Suppressor macrophage treated with lipopolysaccharide for 4 hours (primary cell): ENCODE data around the gene EPDR1.

Experiments
- DNase-seq: peaks from one replicate; pipeline ENCODE4 v3.0.0-alpha.2; 2020

The EPDR1 gene

DNA sequence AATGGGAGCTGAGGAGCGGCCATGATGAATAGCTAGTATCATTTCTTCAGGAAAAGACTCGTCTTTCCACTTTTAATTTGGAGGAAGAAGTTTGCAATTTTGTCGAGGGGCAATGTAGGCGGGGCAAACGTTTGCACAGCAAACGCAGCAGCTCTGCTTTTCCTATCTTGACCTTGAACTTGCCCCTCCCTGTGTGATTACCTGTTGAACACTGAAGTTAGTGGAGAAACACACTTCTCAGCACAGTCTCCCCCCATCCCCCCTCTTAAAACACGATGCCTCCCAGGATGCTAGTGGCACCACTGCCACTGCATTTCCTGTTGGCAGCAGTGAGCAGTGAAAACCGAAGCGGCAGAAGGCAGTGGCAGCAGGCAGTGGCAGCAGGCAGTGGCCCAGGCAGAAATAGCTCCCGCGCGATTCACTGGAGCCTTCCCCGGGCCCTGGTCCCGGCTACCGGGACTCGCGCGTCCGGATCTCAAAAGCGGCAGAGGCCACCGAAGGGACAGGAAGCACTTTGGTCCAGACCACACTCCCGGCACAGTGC is at the start of gene EPDR1:
Gene EPDR1 (plus strand): TSS at position 336 of the 544 bp plus-strand sequence. CDS start 300 bp downstream, outside the sequence.
- peak; percentile 72 for DNase-seq

DNA sequence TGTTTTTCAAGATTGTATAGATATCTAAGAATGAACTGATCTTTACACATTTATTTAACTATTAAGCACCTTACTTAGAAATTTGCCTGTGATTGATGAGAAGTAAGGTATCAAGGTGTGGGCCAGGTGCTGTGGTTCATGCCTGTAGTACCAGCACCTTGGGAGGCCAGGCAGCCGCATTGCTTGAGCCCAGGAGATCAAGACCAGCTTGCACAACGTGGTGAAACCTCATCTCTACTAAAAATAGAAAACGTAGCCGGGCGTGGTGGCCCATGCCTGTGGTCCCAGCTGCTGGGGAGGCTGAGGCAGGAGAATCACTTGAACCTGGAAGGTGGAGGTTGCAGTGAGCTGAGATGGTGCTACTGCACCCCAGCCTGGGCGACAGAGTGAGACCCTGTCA is 38.4 kb upstream of the EPDR1 start:
- DNase-seq = no peak

GRCh38 chr7:37893359-37893758 is 27.1 kb upstream of the EPDR1 start:
- DNase-seq = no peak

- DNase-seq = no peak
Measured at GRCh38 chr7:37894671-37895070, 25.8 kb upstream of the EPDR1 start.

DNA sequence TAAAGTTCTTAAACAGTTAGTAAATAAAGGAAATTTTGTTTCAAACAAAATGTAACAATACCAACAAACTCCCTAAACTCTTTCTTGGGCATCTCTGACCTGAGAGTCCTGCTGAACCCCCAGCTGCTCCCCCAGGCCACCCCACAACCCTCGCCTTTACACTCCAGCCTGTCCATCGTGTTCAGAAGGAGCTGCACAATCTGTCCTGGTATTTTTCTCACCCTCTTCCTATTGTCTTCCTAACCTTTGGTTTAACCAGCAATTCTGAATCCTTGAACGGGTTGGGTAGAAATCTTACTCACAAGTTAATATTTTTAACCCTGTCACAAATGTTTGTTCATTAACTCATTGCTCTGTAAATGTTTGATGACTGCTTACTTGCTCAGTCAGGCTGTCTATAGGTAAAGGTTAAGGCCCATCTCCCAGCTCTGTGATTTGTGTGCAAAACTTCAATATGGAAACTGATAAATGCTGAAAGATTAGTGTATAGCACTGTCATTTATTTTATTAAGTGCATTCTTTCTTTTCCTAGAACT is 20.7 kb upstream of the EPDR1 start:
- no peak for DNase-seq

GRCh38 chr7:37901236-37901827 is 19.1 kb upstream of the EPDR1 start:
- DNase-seq = peak; percentile 51

- DNase-seq = no peak
Measured at GRCh38 chr7:37901890-37902524, 18.4 kb upstream of the EPDR1 start.

- no peak for DNase-seq
Measured at GRCh38 chr7:37908221-37908788, 12.1 kb upstream of the EPDR1 start.

DNA sequence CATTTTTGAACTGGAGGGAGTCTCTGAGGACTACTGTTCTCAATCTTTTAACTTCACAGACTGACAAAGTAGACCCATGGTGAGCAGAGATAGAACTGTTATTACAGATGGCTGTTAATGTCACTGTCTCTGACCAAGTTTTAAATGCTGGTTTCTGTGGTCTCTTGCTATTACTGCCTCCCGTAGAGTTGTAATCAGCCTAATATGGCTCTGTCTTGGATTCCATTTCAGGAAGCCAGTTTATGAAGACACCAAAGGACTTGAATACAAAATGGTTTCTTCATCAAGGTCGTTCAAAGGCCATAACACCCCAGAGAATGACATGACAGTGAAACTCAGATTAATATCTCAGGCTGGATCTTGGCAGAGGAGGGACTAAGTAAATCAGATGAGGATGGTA is 7.7 kb upstream of the EPDR1 start:
- no peak for DNase-seq

DNA sequence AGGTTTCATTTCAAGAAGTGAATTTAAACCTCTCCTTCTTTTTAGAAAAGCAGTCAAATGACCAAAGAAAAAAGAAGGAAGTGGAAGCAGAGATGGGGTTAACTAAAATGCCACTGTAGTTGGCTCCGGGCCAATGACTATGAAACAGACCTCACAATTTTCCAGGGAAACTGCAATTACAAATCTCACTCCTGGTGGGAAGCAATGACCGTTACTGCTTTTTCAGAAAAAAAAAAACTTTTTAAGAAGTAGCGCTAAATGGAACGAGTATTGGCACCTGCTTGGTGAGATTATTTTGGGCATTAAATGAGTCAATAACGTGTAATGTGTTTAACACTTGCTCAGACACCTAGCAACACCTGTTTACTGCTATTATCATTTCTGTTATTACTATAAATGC is 5.0 kb upstream of the EPDR1 start:
- peak; percentile 83 for DNase-seq

DNA sequence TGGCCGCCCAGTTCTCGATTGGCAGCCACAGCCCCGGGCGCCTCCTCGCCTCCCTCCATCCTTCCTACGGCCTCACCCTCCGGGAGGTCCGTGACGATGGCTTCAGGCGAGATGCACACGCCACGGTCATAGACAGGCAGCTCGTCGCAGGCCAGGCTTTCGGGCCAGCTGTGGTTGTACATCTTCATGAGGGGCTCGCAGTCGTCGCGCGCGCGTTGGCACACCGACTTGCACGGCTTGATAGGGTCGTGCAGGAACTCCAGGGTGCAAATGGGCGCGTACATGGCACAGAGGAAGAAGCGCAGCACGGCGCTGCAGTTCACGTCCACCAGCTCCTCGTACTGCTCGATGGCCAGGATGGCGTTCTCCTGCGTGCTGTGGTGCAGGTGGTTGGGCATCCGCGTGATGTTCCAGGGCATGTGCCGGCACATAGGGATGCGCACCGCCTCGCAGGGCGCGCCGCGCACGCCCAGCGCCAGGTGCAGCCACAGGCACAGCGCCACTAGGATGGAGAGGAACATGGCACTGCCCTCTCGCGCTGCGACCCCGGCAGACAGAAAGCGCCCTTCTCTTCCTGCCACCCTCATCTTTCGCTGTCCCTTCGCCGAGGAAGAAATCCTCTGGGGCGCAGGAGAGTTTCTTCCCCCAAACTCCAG is 4.3 kb upstream of the EPDR1 start:
- peak; percentile 19 for DNase-seq

- DNase-seq = peak; percentile 75
Measured at GRCh38 chr7:37916673-37917660, 3.5 kb upstream of the EPDR1 start, which contains the start of gene SFRP4. Gene SFRP4, minus strand, starts transcription at chr7:37916817. Its CDS starts 280 bp downstream, at chr7:37916537.

DNA sequence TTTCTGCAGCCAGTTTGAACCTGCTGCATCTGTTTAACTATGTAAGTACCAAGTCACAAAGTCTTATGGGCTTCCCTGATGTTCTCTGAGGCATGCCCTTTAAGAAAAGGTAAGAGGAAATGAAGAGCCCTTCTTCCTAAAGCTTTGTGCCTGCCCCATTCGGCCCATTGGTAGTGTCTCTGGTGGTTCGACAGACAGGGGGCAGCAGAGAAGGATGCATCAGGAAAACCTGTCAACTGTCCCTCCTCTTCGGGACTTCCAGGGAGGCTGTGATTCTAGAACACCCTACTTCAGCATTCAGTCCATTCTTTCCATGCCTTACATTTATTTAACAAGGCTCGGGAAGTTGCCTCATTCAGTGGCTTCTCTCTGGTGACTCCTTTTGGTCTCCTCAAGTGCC is 1.9 kb upstream of the EPDR1 start:
- no peak for DNase-seq

- peak; percentile 47 for DNase-seq
Measured at GRCh38 chr7:37920849-37921805, 687 bp downstream of the EPDR1 start.

DNA sequence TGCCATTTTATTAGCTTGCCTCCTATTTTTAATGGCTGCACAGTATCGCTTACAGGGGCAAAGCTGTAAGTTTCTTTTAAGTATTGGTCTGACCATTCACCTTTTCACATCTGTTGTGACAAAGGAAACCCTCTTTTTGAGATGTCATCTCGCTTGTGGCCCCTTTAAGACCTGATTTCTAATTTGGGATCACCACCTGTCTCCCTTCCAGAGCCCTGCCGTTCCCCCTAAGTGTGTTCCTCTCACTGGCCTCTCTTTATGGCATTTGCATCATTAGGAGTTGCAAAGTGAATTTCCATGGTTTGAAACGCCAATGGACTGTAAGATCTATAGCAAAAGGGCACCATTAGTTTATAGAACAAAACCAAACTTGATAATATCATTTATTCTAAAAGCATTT is 1.4 kb downstream of the EPDR1 start:
- no peak for DNase-seq

DNA sequence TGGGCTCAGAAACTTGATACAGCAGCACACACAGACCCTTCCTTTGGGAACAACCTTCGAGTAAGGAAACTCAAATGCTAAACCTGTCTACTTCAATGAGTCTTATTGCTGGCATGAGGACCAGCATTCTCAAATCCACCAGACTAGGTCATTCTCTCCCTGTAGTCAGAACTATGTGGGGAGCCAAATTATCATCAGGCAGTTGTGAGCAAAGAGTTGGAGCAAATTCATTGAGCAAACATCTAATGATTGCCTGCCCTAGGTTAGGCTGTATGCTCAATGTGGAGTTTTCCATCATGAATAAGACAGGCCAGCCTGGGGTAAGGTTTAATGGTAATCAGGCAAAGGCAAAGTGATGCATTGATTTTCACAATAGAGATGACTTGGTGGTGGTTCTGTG is 3.6 kb downstream of the EPDR1 start:
- no peak for DNase-seq

GRCh38 chr7:37924491-37925041 is 4.1 kb downstream of the EPDR1 start:
- DNase-seq = no peak

DNA sequence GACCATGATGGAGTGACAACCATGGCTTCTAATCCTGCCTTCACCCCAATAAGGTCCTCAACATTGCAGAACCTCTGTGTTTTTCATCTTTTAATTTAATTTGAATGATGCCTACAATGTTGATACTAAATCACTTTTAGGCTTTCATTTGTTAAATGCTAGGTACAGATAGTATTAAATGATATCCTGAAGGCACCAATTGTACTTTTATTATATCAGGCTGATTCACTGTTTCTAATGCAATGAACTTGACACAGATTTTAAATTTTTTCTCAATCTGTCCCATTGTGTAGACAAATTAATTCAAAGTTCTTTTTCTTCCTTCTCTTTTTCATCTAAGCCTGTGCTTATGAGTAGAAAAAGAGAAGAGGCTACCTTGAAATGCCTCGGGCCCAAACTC is 5.2 kb downstream of the EPDR1 start:
- no peak for DNase-seq

- peak; percentile 25 for DNase-seq
Measured at GRCh38 chr7:37927773-37928444, 7.5 kb downstream of the EPDR1 start.

- no peak for DNase-seq
Measured at GRCh38 chr7:37928878-37929277, 8.4 kb downstream of the EPDR1 start.
